DMS53 (cell line): ENCODE data around the gene HOXA5.

Source experiments
- DNase-seq: peaks from one replicate; lab custom pipeline; 2025; lab: John Stamatoyannopoulos, UW

HOXA5 gene

GRCh38 chr7:27182285-27182841, 38.9 kb upstream of the HOXA5 start:
- no peak for DNase-seq

DNA sequence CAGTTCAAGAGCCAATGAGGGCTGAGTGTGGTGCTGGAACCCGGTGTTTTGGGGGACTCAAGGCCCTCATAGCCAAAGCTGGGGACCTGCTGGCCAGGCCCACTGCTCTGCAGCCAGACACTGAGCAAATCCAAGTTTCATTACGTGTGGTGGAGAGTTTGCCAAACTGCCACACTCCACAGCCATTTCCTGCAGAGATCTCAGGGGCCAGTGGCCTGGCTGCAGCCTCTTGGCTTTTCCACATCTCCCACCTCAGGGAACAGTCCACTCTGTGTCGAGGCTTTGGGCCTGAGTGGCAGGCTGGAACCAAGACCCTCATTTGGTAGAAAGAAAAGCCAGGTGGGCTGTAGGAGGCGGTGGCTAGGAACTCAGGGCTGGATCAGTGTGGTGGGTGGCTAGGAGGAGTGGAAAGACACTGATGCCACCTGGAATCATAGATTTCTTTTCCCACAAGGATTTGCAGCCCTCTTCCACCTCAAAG, 38.4 kb upstream of the HOXA5 start:
- no peak for DNase-seq

- DNase-seq: no peak
These were observed 37.2 kb upstream of the HOXA5 start for GRCh38 chr7:27180431-27181420.

DNA sequence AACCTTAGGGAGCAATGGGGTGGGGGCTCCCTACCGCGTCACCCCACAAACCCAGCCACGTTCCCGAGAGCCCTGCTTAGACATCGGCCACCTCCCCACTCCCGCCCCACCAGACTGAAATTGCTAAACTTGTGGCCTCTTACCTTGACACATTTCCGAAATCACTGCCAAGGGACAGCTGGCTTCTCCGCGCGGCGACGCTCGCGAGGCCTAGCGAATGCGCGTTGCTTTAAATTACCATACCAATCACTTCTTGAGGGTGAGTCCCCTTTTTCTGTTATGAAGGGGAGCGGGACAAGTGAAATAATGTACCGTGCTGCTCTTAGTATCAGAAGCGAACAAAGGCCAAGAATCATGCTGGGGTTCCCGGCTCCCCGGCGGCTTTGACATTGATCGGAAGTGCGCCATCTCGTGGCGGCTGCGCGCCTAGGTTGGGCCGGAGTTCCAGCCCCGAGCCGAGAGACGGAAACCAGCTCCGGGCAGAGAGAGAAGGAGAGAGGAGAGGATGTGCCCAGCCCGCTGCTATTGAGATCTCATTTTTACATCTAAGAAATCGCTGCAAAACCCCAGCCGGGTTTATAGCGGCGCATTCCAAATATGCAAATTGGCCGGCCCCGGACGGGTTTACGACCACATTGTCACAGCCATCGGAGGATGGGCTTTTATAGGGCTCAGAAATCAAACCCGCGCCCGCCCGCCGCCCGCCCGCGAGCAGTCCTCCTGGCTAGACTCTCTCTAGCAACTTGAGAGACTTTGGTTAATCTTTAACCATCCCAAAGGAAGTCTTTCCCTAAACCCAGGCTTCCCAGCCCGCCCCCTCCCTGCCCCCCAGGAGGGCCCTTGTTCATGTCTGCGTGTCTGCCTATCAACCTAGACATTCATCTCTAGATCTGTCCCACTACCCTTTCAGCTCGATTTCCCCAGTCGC, 36.3 kb upstream of the HOXA5 start:
- peak; percentile 92 for DNase-seq

GRCh38 chr7:27179030-27179429, 35.5 kb upstream of the HOXA5 start:
- no peak for DNase-seq

DNA sequence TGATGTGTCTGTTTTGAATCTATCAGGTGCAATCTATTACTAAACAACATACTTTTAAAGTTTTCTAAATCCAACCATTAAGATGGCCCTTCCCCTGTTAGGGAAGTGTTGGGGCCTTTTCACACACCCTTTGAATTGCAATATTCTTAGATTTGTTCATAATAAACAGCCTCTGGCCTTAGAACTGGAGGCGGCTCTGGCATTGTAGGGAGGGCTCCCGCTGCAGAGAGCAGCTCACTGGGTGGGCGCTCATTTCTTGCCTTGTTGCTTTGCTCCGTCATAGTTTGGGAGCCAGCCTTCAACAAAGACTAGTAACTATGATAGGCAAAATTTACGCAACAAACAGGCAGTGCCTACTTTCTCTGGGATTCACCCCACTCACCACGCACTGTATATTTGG, 34.9 kb upstream of the HOXA5 start:
- DNase-seq: no peak

DNA sequence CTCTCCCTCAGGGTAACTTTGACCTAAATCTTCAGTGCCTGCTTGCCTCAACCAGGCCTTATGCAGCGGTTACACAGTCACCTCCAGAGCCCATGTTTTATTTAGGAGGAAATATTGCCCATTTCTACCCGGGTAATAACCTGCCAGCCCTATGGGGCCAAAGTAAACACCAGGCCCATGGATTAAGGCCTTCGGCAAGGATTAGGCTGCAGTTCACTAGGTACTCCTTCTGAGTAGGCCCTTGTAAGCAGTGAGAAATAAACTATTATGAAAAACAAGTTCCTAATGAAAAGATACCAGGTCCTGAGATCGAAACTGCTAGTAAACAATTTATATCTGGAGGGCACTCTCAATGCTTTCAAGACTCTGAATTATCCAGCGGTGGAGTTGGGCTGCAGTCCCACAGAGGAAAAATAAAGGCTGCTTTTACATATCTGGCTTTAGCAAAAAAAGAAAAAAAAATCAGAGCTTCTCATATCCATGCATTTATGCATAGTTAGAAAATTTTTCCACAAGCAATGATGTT, 34.4 kb upstream of the HOXA5 start:
- DNase-seq: no peak

GRCh38 chr7:27176962-27177794, 33.7 kb upstream of the HOXA5 start:
- DNase-seq: no peak

DNA sequence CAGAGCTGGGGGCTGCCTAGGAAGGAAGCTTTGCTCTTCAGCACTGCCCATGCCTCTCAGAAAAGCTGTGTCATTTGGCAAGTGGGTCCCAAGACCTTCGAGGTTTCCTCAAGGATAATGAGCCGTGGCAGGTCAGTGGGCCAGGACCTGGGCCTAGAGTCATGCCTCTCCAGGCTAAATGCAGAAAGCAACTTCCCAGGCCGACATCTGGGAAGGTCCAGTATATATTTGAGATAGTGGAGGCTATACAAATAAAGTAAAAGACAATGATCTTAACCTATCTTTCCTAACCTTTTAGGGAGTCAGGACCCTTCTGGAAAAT, 33.0 kb upstream of the HOXA5 start:
- no peak for DNase-seq

GRCh38 chr7:27175626-27176523, 32.4 kb upstream of the HOXA5 start:
- peak; percentile 51 for DNase-seq

DNA sequence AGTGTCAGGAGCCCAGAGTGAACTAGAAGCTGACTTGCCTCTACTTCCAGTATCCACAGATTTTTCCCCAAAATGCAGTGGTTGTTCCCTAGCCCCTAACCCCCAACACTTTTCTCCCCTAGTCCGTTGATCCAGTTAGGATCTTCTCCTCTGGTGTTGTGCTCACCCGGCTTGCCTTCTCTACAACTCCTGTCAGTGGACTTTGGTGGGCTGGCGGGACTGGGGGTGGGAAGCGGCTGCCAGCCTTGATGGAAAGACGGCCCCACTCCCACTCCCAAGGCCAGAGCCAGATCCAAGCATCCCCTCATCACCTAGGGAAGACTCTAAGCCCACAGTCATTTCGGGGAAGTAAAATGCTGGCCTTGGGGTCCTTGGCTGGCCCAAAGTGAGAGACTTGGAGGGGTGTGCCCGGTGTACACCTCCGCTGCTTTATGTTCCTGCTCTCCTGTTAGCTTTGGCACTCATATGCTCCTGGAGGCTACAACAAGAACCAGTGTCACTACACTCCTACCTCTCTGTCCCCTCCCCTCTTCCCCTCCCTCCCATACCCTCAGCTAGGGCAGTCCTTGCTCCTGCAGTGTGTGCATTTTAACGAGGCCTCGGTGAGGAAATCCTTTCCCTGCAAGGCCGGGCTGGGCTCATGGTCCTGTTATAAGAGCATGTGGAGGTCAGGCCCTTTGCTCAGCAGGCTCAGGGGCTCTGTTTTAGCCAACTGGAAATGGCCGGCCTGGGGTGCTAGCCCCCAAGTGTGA, 31.6 kb upstream of the HOXA5 start:
- no peak for DNase-seq

GRCh38 chr7:27173956-27174873, 30.7 kb upstream of the HOXA5 start, which contains the start of gene HOXA10:
Gene HOXA10 (minus strand): TSS chr7:27174320. CDS start chr7:27174306, 14 bp downstream.
- no peak for DNase-seq

DNA sequence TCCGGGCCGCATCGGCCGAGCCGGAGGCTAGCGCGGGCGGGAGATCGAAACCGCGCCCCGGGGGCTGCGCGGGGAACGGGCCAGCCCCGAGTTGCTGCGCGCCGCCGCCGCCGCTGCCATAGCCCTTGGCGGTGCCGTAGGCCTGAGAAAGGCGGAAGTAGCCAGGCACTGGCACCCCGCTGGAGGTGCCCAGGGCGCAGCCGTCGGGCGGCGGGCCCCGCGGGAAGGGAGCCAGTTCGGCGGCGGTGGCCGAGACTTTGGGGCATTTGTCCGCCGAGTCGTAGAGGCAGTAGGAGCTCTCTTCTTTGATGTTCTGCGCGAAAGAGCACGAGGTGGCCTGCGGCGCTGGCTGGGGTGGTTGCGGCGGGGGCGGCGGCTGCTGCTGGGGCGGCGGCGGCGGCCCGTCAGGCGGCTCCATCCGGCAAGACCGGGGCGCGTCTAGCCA, 30.1 kb upstream of the HOXA5 start:
- peak; percentile 81 for DNase-seq

DNA sequence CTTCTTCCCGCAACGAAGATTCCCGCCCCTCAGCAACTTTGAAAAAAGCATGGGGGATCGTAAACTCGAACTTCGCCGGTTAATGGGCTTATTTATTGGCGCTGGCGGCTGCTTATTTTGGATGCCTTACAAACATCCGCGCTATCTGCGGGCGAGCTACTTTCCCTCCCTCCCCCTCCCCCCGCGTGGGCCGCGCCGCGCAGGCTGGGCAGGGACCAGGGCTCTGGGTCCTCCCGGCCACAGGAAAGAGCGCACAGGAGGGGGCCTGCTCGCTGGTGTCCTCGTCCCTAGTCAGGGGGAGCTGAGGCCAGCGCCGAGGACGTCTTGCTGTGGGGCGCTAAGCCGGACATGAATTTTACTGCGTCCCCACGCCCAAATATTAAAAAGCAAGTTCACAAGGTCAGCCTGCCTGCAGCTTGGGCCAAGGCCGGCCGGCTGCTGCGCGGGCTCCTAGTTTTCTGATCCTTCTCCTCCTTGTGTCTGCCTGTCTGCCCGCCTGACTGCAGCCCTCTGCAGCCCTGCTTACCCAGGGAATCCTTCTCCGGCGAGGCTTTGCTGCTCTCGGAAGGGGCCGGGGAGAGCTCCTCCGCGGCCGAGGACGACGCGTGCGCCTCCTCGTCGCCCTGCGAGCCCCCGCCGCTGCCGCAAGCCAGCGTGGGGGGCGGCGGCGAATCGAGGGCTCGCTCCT, 29.5 kb upstream of the HOXA5 start:
- DNase-seq: peak; percentile 81

DNA sequence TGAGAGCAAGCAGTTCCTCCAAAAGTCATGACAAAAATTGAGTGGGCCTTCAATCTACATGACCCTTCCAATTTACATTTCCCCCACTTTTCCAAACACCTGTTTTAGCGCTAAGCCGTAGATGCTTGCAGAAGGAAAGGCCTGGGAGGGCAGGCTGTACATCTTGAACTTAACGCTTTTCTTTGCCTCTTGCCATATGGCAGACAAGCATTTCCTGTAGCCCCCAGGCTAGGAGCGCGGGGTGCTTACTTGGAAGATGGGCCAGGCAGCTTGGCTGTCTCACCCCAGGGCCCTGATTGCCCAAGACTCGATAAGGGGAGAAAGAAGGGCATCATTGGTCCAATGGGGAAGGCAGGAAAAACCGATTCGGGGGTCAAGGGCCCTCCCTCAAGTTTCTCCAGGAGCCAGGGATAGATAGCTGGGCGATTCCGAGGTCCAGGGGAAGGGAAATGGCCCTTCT, 28.9 kb upstream of the HOXA5 start:
- no peak for DNase-seq

DNA sequence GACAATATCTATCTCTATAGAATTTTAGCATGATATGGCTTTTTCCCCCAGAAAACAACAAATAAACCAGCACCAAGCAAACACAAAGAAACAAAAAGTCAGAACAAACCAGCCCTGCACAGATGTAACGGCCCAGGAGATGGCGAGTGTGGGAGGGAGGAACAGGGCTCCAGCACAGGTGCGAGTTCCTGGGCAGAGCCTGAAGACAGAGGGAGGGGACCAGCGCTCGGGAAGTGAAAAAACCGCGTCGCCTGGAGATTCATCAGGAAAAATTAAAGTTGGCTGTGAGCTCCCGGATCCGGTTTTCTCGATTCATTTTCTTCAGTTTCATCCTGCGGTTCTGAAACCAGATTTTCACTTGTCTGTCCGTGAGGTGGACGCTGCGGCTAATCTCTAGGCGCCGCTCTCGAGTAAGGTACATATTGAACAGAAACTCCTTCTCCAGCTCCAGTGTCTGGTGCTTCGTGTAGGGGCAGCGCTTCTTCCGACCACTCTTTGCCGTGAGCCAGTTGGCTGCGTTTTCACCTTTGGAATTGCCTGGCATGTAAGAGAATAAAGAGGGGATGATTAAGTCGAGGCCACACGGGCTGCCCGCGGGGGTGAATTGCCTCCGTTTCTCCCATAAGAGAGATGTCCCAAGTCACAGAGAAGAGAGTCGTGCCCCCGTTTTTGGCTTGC, 28.3 kb upstream of the HOXA5 start:
- DNase-seq: peak; percentile 77

DNA sequence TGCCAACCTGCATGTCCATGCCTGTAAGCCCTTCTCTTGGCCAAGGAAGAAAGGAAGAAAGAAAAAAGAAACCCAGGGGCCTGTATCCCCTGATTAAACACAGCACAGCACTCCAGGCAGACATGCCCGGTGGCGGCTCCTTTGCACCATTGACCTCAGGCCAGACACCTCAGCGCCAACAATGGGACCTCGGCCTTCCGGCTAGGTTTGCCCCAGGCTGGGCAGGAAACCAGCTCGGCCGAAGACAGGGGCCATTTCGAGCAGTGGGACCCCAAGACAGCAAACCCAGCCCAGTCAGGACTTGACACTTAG, 27.8 kb upstream of the HOXA5 start:
- no peak for DNase-seq
